Measurements from ENCODE around the gene MTUS2. TPM values are rescaled to one million over a fixed set of nuclear protein-coding genes. Genes with fewer than 3 reads are reported as not detected.

MTUS2 gene
- total RNA-seq, 2 donors from 2014 or later, result 4.0 to 5.4 TPM

- H3K4me3 ChIP-seq, result no peak overlapping the region
- H3K36me3 ChIP-seq (replicated peaks in 1 of 2; ENCODE audit: insufficient read depth in 1 of 2, low read depth in 2 of 2), result no peaks in the 10 kb centered on the region
- no peak overlapping the region for H3K27ac ChIP-seq
- peaks cover 5% of the 10 kb centered on the region for H3K4me1 ChIP-seq
- no peaks in the 10 kb centered on the region for H3K27me3 ChIP-seq
- TF ChIP-seq CTCF (IDR thresholded peaks at IDR 0.05) (peak; percentile 26 to 55 (median 46)), POLR2A (IDR thresholded peaks at IDR 0.05) (no peak)
- DNase-seq, result peak in 3 of 4 donors; percentile 16 to 26 (median 16)
- no peaks in the 10 kb centered on the region for H3K9me3 ChIP-seq
- intact Hi-C loops (cut with DNase I), result no loop called here
- WGBS, 2 donors, result 2 to 4% methylated on average over 8 of the region's 8 CpGs
- ATAC-seq, result peak; percentile 75
These were observed 549.1 kb downstream of the MTUS2 start for GRCh38 chr13:29369060-29369743.

GRCh38 chr13:29379281-29379680, 559.1 kb downstream of the MTUS2 start:
- DNase-seq (no peak), ATAC-seq (no peak)
- 71 to 75% methylated on average over 1 to 4 of the region's 4 CpGs for WGBS, 2 donors
- H3K36me3 ChIP-seq (replicated peaks in 1 of 2; ENCODE audit: insufficient read depth in 1 of 2, low read depth in 2 of 2), result no peaks in the 10 kb centered on the region
- H3K4me1 ChIP-seq, result no peaks in the 10 kb centered on the region
- no peak overlapping the region for H3K27ac ChIP-seq
- no peaks in the 10 kb centered on the region for H3K27me3 ChIP-seq
- no peaks in the 10 kb centered on the region for H3K9me3 ChIP-seq
- TF ChIP-seq POLR2A (IDR thresholded peaks at IDR 0.05), result no peak
- TF ChIP-seq CTCF (IDR thresholded peaks at IDR 0.05), result no peak
- H3K4me3 ChIP-seq, result no peak overlapping the region
- intact Hi-C loops (cut with DNase I), result no loop called here

- Histone ChIP-seq H3K36me3 (replicated peaks in 1 of 2; ENCODE audit: insufficient read depth in 1 of 2, low read depth in 2 of 2) (no peaks in the 10 kb centered on the region), H3K27ac (no peak overlapping the region), H3K4me3 (no peak overlapping the region), H3K4me1 (no peaks in the 10 kb centered on the region), H3K27me3 (no peaks in the 10 kb centered on the region), H3K9me3 (no peaks in the 10 kb centered on the region)
- TF ChIP-seq POLR2A (IDR thresholded peaks at IDR 0.05) (no peak), CTCF (IDR thresholded peaks at IDR 0.05) (no peak)
- DNase-seq (no peak), ATAC-seq (no peak)
- intact Hi-C loops (cut with DNase I), result no loop called here
- 0 to 44% methylated on average over 1 of the region's 1 CpG for WGBS, 2 donors
These were observed 559.7 kb downstream of the MTUS2 start for GRCh38 chr13:29379865-29380264.

GRCh38 chr13:29382021-29382420, 561.9 kb downstream of the MTUS2 start:
- TF ChIP-seq POLR2A (IDR thresholded peaks at IDR 0.05) (no peak), CTCF (IDR thresholded peaks at IDR 0.05) (no peak)
- H3K27me3 ChIP-seq, result no peaks in the 10 kb centered on the region
- no peaks in the 10 kb centered on the region for H3K4me1 ChIP-seq
- no peak overlapping the region for H3K4me3 ChIP-seq
- DNase-seq, result no peak
- no peaks in the 10 kb centered on the region for H3K9me3 ChIP-seq
- no peaks in the 10 kb centered on the region for H3K36me3 ChIP-seq (replicated peaks in 1 of 2; ENCODE audit: insufficient read depth in 1 of 2, low read depth in 2 of 2)
- no peak for ATAC-seq
- no peak overlapping the region for H3K27ac ChIP-seq
- WGBS, 2 donors, result 86 to 90% methylated on average over 6 of the region's 6 CpGs
- intact Hi-C loops (cut with DNase I), result no loop called here

GRCh38 chr13:29383476-29383875, 563.3 kb downstream of the MTUS2 start:
- 77 to 84% methylated on average over 5 of the region's 5 CpGs for WGBS, 2 donors
- intact Hi-C loops (cut with DNase I), result no loop called here
- Histone ChIP-seq H3K27me3 (no peaks in the 10 kb centered on the region), H3K4me1 (no peaks in the 10 kb centered on the region), H3K36me3 (replicated peaks in 1 of 2; ENCODE audit: insufficient read depth in 1 of 2, low read depth in 2 of 2) (no peaks in the 10 kb centered on the region), H3K27ac (no peak overlapping the region), H3K4me3 (no peak overlapping the region), H3K9me3 (no peaks in the 10 kb centered on the region)
- TF ChIP-seq POLR2A (IDR thresholded peaks at IDR 0.05) (no peak), CTCF (IDR thresholded peaks at IDR 0.05) (no peak)
- DNase-seq (no peak), ATAC-seq (no peak)

Data from body of pancreas (tissue), 4 donors.